Muscle of leg (tissue), 11 donors: ENCODE results near the gene FOXQ1. TPM values are rescaled to one million over a fixed set of nuclear protein-coding genes. Genes with fewer than 3 reads are reported as not detected.
"Not testable (repeated sequence)": the region's sequence is repeated elsewhere in the genome, so short reads cannot be mapped to it uniquely, and the experiment has no call there.

Experiments
- DNase-seq: peaks from one replicate; pipeline ENCODE4 v3.0.0; 2013
- H3K27ac ChIP-seq: one replicate; pipeline ENCODE4 v1.5.1; 2013; ENCODE audit warnings: mild to moderate bottlenecking, low read length, control low read depth
- H3K27me3 ChIP-seq: one replicate; pipeline ENCODE4 v1.6.1; 2013; ENCODE audit warnings: low read length; ENCODE audit not compliant: control insufficient read depth, insufficient read depth
- H3K36me3 ChIP-seq: one replicate; pipeline ENCODE4 v1.6.1; 2013; ENCODE audit warnings: low read length; ENCODE audit not compliant: control insufficient read depth, insufficient read depth
- H3K4me1 ChIP-seq: one replicate; pipeline ENCODE4 v1.6.1; 2013; ENCODE audit warnings: low read length; ENCODE audit not compliant: control insufficient read depth, insufficient read depth
- H3K4me3 ChIP-seq: one replicate; pipeline ENCODE4 v1.5.1; 2013; ENCODE audit warnings: low read length, control low read depth
- H3K9me3 ChIP-seq: replicated peaks from 2 replicates; pipeline ENCODE4 v1.6.1; 2013; ENCODE audit warnings: low read depth, low read length; ENCODE audit not compliant: control insufficient read depth
- WGBS: methylation state at CpG from one replicate; pipeline ENCODE4 v1.1.5; 2013; ENCODE audit warnings: missing lambda C conversion rate; ENCODE audit not compliant: insufficient coverage; 5-methylcytosine and 5-hydroxymethylcytosine counted together
- polyA plus RNA-seq, 8 donors: library from polyadenylated mRNA; unstranded; fragments of 120-200 nt; gene quantifications; one replicate each; pipeline versions ENCODE4 v1.2.1 to v1.2.3, GENCODE V29; 2013; ENCODE audit warnings: inconsistent platforms in 1 of 8, low replicate concordance in 1 of 8; ENCODE audit not compliant: insufficient read length in 8 of 8, insufficient read depth in 1 of 8
- total RNA-seq: library from RNA; stranded (reverse); fragments of 120-200 nt; gene quantifications from one replicate; pipeline ENCODE4 v1.2.4, GENCODE V29; 2013

Gene FOXQ1
- total and polyA plus RNA-seq, 9 donors: 0.04 to 0.44 (median 0.07) TPM; not detected in 4

GRCh38 chr6:1355068-1355467 is 43.2 kb downstream of the FOXQ1 start:
- H3K4me1 ChIP-seq, H3K27ac ChIP-seq, H3K27me3 ChIP-seq, H3K4me3 ChIP-seq, H3K36me3 ChIP-seq, DNase-seq, H3K9me3 ChIP-seq: not testable (repeated sequence)

GRCh38 chr6:1361717-1362116 is 49.8 kb downstream of the FOXQ1 start:
- not testable (repeated sequence) for H3K27ac ChIP-seq, H3K9me3 ChIP-seq

GRCh38 chr6:1362643-1363042 is 50.7 kb downstream of the FOXQ1 start:
- no peaks in the 10 kb centered on the region for H3K9me3 ChIP-seq
- H3K27ac ChIP-seq: no peak overlapping the region
- H3K27me3 ChIP-seq: peaks cover 7% of the 10 kb centered on the region
- no peak overlapping the region for H3K4me3 ChIP-seq
- no peaks in the 10 kb centered on the region for H3K36me3 ChIP-seq
- peaks cover 8% of the 10 kb centered on the region for H3K4me1 ChIP-seq
- no peak for DNase-seq
- WGBS: 96% methylated on average over 5 of the region's 9 CpGs

More at GRCh38 chr6:1361717-1362116, 49.8 kb downstream of the FOXQ1 start:
- not testable (repeated sequence) for H3K4me1 ChIP-seq, H3K4me3 ChIP-seq, H3K27me3 ChIP-seq, DNase-seq, H3K36me3 ChIP-seq
- WGBS: no CpG with 5 or more reads among the region's 4 CpGs

- DNase-seq: no peak
- peaks cover 8% of the 10 kb centered on the region for H3K4me1 ChIP-seq
- H3K9me3 ChIP-seq: no peaks in the 10 kb centered on the region
- whole genome bisulfite sequencing: no CpG with 5 or more reads among the region's 4 CpGs
- no peaks in the 10 kb centered on the region for H3K36me3 ChIP-seq
- H3K4me3 ChIP-seq: no peak overlapping the region
- H3K27ac ChIP-seq: peak overlapping the region; percentile 75
- peaks cover 7% of the 10 kb centered on the region for H3K27me3 ChIP-seq
These were observed 51.4 kb downstream of the FOXQ1 start for GRCh38 chr6:1363298-1363697.

- DNase-seq: peak; percentile 92
- Histone ChIP-seq H3K4me3 (no peak overlapping the region), H3K9me3 (no peaks in the 10 kb centered on the region), H3K27me3 (peaks cover 11% of the 10 kb centered on the region), H3K36me3 (no peaks in the 10 kb centered on the region), H3K4me1 (peaks cover 8% of the 10 kb centered on the region), H3K27ac (peak overlapping the region; percentile 75)
- WGBS: 36% methylated on average over 4 of the region's 16 CpGs
These were observed 52.1 kb downstream of the FOXQ1 start for GRCh38 chr6:1363729-1364572.

Other genes starting within 250 kb of the FOXQ1 start
- 0.22 TPM for gene FOXF2, start 77.5 kb downstream of the FOXQ1 start, total RNA-seq
- 1 to 10 TPM in 1 of 8 donors, under 1 TPM in 7; 0.18 to 4.0 (median 0.38) TPM for gene FOXF2, start 77.5 kb downstream of the FOXQ1 start, polyA plus RNA-seq